GM12873 (cell line): Measurements from ENCODE around the gene MMP19.

Experiments
- TF ChIP-seq, protein P1 (sequence below): IDR thresholded peaks from 2 replicates; pipeline ENCODE4 v1.5.1; 2012; ENCODE audit warnings: low read depth, mild to moderate bottlenecking, moderate library complexity, low read length, control low read depth; ENCODE audit not compliant: insufficient read depth; ENCODE audit errors: missing control alignments

The MMP19 gene, protein sequence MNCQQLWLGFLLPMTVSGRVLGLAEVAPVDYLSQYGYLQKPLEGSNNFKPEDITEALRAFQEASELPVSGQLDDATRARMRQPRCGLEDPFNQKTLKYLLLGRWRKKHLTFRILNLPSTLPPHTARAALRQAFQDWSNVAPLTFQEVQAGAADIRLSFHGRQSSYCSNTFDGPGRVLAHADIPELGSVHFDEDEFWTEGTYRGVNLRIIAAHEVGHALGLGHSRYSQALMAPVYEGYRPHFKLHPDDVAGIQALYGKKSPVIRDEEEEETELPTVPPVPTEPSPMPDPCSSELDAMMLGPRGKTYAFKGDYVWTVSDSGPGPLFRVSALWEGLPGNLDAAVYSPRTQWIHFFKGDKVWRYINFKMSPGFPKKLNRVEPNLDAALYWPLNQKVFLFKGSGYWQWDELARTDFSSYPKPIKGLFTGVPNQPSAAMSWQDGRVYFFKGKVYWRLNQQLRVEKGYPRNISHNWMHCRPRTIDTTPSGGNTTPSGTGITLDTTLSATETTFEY

DNA sequence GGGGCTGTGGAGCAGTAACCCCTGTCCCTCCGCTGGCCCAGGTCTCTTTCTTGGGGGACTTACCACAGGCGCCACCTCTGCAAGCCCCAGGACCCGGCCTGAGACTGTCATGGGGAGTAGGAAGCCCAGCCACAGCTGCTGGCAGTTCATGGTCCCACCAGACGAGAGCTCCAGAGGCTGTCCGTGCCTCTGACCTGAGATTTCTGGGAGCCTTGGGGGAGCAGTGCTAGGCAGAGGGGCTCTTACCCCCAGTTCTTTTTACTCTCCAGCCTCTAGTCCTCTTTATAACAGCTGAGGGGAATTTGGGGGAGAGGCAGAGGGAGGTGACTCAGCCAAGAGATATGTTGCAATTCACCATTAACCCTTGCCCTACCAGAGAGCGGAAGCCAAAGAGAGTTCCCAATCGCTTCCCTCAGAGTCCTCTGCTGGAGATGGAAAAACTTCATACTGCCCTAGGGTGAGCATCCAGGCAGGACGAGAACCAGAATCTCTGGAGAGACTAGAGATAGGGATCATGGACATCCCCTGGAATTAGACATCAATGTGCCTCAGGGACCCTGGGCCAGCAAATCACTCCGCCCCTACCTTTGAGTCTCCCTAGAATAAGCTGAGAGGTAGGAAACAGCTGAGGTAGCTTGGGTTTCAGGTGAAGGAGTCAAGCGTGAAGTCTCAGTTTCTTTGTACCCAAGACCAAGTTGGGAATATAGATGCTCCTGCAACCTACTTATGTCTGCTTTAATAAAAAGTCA lies at the start of gene MMP19:
MMP19 (minus strand) TSS at position 256 of the 749 bp plus-strand sequence; CDS start at position 150, 106 bp downstream.
- TF ChIP-seq, protein P1, sequence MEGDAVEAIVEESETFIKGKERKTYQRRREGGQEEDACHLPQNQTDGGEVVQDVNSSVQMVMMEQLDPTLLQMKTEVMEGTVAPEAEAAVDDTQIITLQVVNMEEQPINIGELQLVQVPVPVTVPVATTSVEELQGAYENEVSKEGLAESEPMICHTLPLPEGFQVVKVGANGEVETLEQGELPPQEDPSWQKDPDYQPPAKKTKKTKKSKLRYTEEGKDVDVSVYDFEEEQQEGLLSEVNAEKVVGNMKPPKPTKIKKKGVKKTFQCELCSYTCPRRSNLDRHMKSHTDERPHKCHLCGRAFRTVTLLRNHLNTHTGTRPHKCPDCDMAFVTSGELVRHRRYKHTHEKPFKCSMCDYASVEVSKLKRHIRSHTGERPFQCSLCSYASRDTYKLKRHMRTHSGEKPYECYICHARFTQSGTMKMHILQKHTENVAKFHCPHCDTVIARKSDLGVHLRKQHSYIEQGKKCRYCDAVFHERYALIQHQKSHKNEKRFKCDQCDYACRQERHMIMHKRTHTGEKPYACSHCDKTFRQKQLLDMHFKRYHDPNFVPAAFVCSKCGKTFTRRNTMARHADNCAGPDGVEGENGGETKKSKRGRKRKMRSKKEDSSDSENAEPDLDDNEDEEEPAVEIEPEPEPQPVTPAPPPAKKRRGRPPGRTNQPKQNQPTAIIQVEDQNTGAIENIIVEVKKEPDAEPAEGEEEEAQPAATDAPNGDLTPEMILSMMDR, result no peak

DNA sequence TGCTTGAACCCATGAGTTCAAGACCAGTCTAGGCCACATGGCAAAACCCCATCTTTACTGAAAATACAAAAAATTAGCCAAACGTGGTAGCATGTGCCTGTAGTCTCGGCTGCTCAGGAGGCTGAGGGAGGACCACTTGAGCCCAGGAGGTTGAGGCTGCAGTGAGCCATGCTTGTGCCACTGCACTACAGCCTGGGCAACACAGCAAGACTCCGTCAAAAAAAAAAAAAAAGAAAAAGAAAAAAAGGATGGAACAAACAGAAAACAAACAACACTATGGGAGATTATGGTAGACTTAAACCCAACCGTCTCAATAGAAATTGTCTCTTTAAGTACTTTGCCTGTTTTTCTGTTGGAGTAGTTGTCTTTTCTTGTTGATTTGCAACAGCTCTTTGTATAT lies 48.6 kb upstream of the MMP19 start:
- TF ChIP-seq, protein P1, result no peak

DNA sequence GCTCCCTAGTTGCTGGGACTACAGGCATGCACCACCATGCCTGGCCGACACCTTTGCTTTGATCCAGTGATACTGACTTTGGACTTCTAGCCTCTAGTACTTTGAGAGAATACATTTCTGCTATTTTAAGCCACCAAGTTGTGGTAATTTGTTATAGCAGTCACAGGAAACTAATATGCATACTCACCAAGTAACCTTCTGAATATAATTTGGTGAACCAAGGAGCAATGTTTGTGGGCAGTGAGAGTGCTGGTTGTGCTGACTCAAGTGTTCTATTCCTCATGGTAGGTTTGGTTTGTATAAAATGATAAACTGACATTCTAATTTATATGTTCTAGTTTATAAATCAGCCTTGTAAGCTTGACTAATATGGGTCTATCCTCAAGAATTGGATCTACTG lies 42.4 kb upstream of the MMP19 start:
- TF ChIP-seq, protein P1, result no peak

DNA sequence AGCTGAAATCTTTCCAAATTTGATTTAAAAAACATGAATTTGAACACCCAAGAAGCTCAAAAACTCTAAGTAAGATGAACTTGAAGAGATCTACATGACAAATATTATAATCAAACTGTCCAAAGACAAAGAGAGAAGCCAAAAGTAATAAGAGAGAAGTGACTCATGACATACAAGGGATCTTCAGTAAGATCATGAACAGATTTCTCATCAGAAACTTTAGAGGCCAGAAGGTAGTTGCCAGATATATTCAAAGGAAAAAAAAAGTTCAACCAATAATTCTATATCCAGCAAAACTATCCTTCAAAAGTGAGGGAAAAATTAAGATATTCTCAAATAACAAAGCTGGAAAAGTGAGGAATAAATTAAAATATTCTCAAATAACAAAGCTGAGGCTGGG lies 35.1 kb upstream of the MMP19 start:
- TF ChIP-seq, protein P1, result no peak

DNA sequence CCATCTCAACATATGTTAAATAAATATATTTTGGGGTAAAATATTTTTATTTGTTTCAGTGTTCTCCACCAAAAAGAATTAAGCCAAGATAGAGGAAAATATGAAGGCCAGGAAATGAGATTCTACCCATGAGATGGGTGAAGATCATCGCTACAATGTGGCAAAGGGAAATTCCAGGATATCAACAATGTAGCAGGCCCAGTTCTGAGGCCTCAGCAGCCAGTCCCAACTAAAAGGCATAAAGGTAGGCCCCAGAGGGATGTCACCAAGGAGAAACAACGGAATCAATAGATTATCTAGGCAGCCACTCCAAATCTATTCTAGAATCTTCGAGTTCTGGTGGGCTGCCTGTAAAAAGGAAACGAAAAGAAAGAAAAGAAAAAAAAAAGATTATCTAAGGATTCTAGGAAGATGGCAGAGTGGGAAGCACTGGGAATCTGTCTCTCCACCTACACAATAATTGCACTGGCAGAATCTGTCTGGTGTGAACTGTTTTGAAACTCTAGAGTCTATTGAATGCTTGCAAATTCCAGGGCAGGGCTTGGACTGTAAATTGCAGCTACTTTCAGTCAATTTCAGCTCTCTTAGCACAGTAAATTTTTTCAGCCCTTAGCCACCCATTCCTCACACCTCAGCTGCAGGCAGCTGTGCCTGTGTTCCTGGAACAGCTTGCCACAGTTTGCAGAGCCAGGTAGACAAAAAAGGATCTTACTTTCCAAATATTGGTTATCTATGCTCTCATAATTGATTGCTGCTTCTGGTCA lies 33.1 kb upstream of the MMP19 start:
- TF ChIP-seq, protein P1, result no peak

DNA sequence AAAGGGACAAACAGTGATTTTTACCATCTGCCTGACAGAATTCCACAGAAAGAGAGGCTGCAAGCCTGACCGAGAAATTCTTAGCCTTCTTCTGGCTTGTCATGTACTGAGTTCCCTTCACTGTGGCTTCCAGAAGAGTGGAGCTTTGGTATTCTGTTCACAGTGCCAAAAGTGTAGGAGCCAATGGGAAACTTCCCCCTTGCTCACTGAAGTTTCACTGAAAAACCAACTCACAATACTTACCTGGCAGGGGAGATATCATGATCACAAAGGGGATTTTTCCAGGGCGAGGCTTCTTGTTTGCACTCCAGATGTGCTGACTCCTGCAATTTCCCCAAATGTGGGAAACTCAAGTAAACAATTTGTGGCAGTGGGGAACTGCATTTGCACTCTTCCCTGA lies 31.7 kb upstream of the MMP19 start:
- TF ChIP-seq, protein P1, result no peak
